Activated T-helper 2 cell treated with anti-CD3 and anti-CD28 coated beads, Interferon-gamma antibody, Interleukin-2, Interleukin-4, amounts not matched to agents 10 μg/mL and 5 μg/mL and 100 μg/mL, durations not matched to agents 14 hours and 24 hours and 36 hours (primary cell): ENCODE results near the gene CRACR2A. TPM values are rescaled to one million over a fixed set of nuclear protein-coding genes. Genes with fewer than 3 reads are reported as not detected.
A peak's percentile ranks its signal among the peaks of the same experiment; 100 is the strongest.

Experiments used
- DNase-seq: peaks from one replicate; pipeline ENCODE4 v3.0.0; 2021; ENCODE audit warnings: low spot score
- H3K27ac Mint-ChIP-seq: one replicate; pipeline ENCODE4 v1.8.0; 2021; ENCODE audit warnings: mixed read lengths
- H3K27me3 Mint-ChIP-seq: one replicate; pipeline ENCODE4 v1.8.0; 2021; ENCODE audit warnings: low read depth, mixed read lengths
- H3K36me3 Mint-ChIP-seq: one replicate; pipeline ENCODE4 v1.8.0; 2021; ENCODE audit warnings: low read depth, mixed read lengths
- H3K4me1 Mint-ChIP-seq: one replicate; pipeline ENCODE4 v1.8.0; 2021; ENCODE audit warnings: low read depth, mixed read lengths
- H3K4me3 Mint-ChIP-seq: one replicate; pipeline ENCODE4 v1.8.0; 2021; ENCODE audit warnings: low read depth, mild to moderate bottlenecking, moderate library complexity, mixed read lengths
- H3K9me3 Mint-ChIP-seq: one replicate; pipeline ENCODE4 v1.8.0; 2021; ENCODE audit warnings: mixed read lengths
- intact Hi-C: fragments of 100-400 bp; cut with micrococcal nuclease; formaldehyde crosslinking; loops from one replicate; pipeline ENCODE4 v1.15.1; 2023
- total RNA-seq: library from RNA; stranded (reverse); gene quantifications from 2 replicates; pipeline ENCODE4 v1.2.3, GENCODE V29; 2022

The CRACR2A gene
- total RNA-seq, 1 donor from 2014 or later, result 24.6 TPM

DNA sequence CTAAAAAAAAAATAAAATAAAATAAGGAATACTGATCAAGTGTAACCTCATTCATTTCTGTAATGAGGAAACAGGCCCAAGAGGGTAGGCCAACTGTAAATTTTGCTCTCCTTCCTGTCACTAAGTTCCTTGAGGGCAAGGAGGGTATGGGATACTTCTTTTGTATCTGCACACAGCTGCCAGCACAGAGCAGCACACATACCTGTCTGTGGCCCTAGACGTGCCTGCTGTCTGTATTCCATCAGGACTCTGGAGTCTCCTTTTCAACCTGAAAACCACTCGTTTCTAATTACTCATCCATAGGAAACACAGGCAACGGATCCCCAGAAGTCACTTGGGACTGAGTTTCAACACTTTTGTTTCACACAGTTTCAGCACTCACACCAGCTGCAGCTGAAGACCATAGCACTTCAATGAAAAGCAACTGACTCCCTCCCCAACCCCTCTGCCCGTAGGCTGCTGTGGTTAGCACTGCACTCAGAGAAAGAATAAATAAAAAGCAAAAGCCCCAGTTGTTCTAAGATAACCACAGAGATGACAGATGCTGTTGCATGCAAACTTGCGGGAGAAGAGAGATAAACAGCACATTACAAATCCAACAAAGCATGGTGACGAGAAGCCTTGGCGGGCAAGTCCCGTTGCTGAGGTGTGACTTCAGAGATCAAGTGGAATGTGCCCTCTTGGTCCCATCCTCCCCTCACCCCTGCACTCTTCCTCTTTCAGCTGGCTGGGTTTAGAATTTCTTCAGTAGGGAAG lies 24.9 kb downstream of the CRACR2A start:
- peak overlapping the region; percentile 71 for H3K4me3 Mint-ChIP-seq
- no peaks in the 10 kb centered on the region for H3K27me3 Mint-ChIP-seq
- DNase-seq, result peak; percentile 49
- H3K36me3 Mint-ChIP-seq, result peaks cover 71% of the 10 kb centered on the region
- peaks cover 15% of the 10 kb centered on the region for H3K9me3 Mint-ChIP-seq
- peak overlapping the region; percentile 83 for H3K27ac Mint-ChIP-seq
- H3K4me1 Mint-ChIP-seq, result peaks cover 33% of the 10 kb centered on the region
- intact Hi-C loops, result loop anchor here (1.0 kb wide), 2 partner anchors 16 to 24 kb away; no protein-coding TSS in a partner anchor

DNA sequence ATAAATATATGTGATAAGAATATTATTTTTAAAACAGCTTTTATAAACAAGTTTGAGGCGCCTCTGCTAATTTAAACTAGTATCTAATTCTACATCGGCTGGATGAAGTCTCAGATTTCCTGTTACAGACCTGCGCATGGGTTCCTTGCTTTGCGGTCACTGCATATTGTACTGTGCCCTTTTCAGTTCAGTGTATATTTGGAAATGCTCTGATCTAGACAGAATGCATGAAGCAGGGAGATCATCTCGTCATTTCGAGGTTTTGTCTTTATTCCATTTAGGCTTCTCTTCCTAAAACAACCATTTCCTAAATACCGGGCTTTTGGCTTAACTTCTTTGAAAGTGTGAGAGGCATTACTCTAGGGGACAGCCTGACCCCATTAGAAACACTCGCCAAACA lies 25.6 kb downstream of the CRACR2A start:
- intact Hi-C loops, result no loop called here
- peaks cover 22% of the 10 kb centered on the region for H3K9me3 Mint-ChIP-seq
- peaks cover 77% of the 10 kb centered on the region for H3K36me3 Mint-ChIP-seq
- H3K27ac Mint-ChIP-seq, result no peak overlapping the region
- no peak for DNase-seq
- peaks cover 33% of the 10 kb centered on the region for H3K4me1 Mint-ChIP-seq
- no peak overlapping the region for H3K4me3 Mint-ChIP-seq
- no peaks in the 10 kb centered on the region for H3K27me3 Mint-ChIP-seq

DNA sequence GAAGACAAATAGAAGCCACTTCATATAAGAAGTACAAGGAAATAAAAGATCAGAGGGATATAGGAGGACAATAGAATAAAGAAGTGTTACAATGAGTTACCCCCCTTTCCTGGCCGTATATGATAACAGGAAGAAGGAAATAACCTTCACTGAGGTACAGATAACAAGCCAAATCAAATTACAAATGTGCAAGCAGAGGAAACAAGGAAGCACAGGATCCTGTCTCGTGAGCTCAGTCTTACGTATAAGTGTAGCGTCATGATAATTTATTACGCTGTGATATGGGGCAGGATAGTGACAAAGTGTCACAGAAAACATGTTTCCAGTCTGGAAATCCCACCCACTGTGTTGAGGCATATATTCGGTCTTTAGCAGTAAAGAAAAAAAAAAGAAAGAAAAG lies 26.5 kb downstream of the CRACR2A start:
- H3K27ac Mint-ChIP-seq, result no peak overlapping the region
- peaks cover 77% of the 10 kb centered on the region for H3K36me3 Mint-ChIP-seq
- H3K4me1 Mint-ChIP-seq, result peaks cover 33% of the 10 kb centered on the region
- no peaks in the 10 kb centered on the region for H3K27me3 Mint-ChIP-seq
- H3K4me3 Mint-ChIP-seq, result no peak overlapping the region
- intact Hi-C loops, result no loop called here
- H3K9me3 Mint-ChIP-seq, result peaks cover 31% of the 10 kb centered on the region
- DNase-seq, result no peak

DNA sequence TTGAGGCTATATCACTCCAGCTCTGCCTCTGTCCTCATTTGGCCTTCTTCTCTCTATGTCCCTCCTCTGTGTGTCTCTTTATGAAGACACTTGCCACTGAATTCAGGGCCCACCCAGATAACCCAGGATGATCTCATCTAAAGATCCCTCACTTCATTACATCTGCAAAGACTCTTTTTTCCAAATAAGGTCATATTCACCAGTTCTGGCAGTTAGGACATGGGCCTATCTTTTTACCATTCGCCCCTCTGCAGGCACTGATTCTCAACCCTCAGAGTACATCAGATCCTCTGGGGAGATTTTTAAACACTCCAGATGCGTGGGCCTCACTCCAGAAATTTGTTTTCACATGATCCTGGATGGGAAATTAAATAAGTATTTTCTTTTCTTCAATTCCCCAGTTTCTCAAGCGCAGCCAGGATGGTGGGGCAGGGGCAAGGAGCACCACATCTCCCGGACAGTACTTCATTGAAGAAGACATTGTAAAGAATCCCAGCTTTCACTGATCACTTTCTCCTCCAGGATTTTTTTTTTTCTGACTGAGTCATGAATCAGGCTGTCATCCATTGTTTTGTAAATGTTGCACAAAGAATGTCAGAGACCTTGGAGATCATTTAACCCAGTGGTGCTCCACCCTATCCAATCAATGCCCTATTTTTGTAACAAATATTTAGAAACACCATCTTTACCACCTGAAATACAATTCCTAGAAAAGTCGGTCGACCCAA lies 27.4 kb downstream of the CRACR2A start:
- Mint-ChIP-seq H3K27ac (no peak overlapping the region), H3K36me3 (peaks cover 81% of the 10 kb centered on the region)
- intact Hi-C loops, result no loop called here

DNA sequence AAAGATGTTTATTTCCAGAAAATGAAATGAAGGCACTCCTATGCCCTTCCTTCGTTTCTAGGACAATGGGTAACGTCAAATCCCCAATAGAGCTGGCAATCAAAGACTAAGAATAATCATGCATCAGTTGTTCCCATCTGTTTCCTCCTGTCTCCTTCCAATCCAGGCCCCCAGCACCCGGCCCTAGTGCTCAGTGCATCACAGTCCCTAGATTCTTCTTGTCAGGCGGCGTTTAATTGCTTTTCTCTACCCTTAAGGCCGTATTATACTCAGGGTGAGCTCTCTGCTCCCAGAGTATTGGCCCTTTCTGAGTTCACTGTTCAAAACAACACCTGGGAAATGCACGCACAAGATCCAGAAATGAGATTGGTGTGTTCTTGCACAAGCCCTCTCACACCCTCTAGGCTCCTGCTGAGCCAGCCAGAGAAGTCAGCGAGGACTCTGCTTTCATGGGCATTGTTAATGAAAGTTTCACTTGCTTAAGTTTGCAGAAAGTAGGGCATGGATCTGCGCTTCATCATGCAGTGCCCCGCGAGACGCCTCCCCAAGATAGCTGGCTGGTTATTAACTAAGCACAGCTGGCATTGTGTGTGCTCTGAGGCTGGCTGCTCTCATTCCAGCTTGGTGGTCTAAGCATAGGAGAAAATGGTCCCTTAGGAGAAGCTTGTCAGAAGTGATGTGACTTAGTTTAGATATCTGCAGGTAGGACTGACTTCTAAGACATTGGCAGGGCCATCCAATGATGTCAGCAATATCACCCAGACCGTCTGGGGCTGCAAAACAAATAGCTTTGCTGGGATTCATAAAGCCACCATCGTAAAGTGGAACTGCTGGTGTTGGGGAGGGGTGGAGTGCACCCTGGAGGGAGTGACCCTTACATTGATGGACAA lies 28.7 kb downstream of the CRACR2A start:
- H3K27me3 Mint-ChIP-seq, result no peaks in the 10 kb centered on the region
- no peak overlapping the region for H3K27ac Mint-ChIP-seq
- intact Hi-C loops, result no loop called here
- H3K9me3 Mint-ChIP-seq, result peaks cover 40% of the 10 kb centered on the region
- H3K4me3 Mint-ChIP-seq, result no peak overlapping the region
- no peak for DNase-seq
- H3K4me1 Mint-ChIP-seq, result peaks cover 24% of the 10 kb centered on the region
- H3K36me3 Mint-ChIP-seq, result peaks cover 75% of the 10 kb centered on the region

More for the DNA sequence above, 27.4 kb downstream of the CRACR2A start:
- Mint-ChIP-seq H3K4me1 (peaks cover 33% of the 10 kb centered on the region), H3K9me3 (peaks cover 40% of the 10 kb centered on the region), H3K27me3 (no peaks in the 10 kb centered on the region), H3K4me3 (no peak overlapping the region)
- DNase-seq, result no peak

DNA sequence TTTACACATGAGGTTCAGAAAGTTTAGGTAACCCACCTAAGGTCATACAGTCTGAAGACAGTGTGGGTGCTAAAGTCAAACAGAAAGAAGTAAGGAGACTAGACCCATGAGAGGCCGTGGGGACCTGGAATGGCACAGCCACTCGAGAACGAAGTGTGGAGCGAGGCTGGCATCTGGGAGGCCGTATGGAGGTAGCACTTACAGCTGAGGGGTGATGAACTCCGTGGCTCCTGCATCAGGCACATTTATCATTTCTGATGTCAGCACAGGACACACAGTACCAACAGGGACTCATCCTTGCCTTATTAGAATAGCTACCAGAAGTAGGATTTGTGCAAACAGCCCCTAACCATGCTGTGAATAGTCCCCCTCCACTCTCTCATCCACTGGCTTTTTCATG lies 30.5 kb downstream of the CRACR2A start:
- Mint-ChIP-seq H3K9me3 (peaks cover 40% of the 10 kb centered on the region), H3K4me3 (no peak overlapping the region), H3K36me3 (peaks cover 82% of the 10 kb centered on the region), H3K27ac (no peak overlapping the region), H3K4me1 (peaks cover 9% of the 10 kb centered on the region), H3K27me3 (no peaks in the 10 kb centered on the region)
- intact Hi-C loops, result no loop called here
- no peak for DNase-seq

DNA sequence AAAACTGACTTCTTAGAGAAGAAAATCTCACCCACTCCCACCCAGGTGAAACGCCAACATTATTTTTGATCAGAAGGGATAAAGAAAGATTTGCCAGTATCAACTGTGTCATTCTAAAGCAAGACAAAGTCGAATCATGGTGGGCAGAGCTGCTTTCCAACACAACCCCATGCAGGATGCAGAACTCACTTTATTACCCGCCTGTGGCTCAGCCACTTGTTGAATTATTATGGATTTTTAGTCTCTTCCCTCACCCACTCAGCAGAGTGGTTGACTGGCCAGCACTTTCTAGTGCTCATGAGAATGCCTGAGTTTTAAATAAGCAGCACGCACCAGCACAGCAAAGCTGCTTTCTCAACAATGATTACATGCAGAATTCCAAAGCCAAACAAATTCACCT lies 32.1 kb downstream of the CRACR2A start:
- Mint-ChIP-seq H3K9me3 (peaks cover 40% of the 10 kb centered on the region), H3K4me3 (no peak overlapping the region), H3K4me1 (peaks cover 3% of the 10 kb centered on the region), H3K27me3 (no peaks in the 10 kb centered on the region), H3K36me3 (peaks cover 81% of the 10 kb centered on the region), H3K27ac (no peak overlapping the region)
- intact Hi-C loops, result no loop called here
- no peak for DNase-seq

DNA sequence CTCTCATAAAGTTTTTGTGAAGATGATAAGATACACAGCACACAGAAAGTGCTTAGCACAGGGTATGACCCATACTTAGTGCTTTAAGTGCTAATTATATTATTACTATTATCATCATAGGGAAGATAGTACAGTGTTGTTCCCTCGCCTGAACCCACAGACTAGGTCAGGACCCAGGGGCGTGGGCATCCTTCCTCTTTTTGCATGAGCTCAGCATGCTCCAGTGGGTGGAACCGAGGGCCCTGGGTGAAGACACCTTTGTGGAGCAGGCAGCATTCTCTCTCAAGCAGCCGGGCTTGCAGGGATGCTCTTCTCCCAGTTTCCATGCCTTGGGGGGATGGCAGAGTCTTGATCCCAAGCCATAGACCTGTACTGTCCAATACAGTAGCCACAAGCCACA lies 34.8 kb downstream of the CRACR2A start:
- H3K9me3 Mint-ChIP-seq, result peaks cover 26% of the 10 kb centered on the region
- H3K36me3 Mint-ChIP-seq, result peaks cover 57% of the 10 kb centered on the region
- no peak overlapping the region for H3K27ac Mint-ChIP-seq
- DNase-seq, result no peak
- H3K4me1 Mint-ChIP-seq, result peaks cover 3% of the 10 kb centered on the region
- H3K4me3 Mint-ChIP-seq, result no peak overlapping the region
- intact Hi-C loops, result no loop called here
- no peaks in the 10 kb centered on the region for H3K27me3 Mint-ChIP-seq

DNA sequence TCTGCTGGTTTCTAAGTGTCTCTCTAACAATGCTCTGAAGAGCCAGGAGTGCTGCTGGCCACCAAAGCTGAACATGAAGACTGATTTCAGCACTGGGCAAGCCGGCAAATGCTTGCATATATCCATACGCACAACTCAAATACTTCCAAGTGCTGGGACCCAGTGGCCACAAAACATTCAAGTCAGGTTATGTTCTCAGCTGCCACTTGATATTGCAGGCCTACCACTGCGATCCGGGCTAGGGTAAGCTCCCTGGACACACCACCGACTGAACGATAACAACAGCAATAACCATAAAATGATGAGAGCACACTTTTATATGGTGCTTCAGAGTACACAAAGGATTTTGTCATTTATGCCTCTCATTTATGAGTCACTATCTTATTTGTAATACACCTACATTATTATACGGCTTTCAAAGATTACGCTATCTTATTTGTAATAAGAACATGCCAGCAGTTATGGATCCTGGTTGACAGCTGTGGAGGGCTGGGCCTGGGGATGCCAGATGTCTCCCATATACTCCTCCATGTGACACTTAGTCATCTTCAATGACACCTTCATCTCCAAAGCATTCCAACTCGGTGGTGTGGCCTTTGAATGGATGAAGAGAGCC lies 35.5 kb downstream of the CRACR2A start:
- peaks cover 54% of the 10 kb centered on the region for H3K36me3 Mint-ChIP-seq
- H3K9me3 Mint-ChIP-seq, result peaks cover 19% of the 10 kb centered on the region
- no peak overlapping the region for H3K4me3 Mint-ChIP-seq
- no peak overlapping the region for H3K27ac Mint-ChIP-seq
- DNase-seq, result no peak
- intact Hi-C loops, result no loop called here
- H3K4me1 Mint-ChIP-seq, result peaks cover 3% of the 10 kb centered on the region
- no peaks in the 10 kb centered on the region for H3K27me3 Mint-ChIP-seq

DNA sequence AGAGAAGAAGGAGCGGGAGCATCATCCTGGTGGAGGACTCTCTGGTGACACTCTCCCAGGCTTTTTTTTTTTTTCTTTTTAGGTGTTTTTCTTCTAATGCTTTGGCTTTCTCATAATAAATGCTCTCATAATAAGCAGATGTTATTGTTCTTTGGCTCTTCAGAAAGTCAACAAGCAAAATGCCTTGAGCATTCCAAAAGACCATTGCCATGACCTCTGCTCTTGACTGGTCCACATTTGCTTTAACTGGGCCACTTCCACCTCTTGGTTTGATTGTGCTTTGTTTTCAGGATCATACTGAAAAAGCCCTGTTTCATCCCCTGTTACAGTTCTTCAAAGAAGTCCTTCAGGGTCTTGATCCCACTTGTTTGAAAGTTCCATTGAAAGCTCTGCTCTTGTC lies 36.9 kb downstream of the CRACR2A start:
- H3K27me3 Mint-ChIP-seq, result no peaks in the 10 kb centered on the region
- intact Hi-C loops, result no loop called here
- H3K4me1 Mint-ChIP-seq, result peaks cover 3% of the 10 kb centered on the region
- DNase-seq, result no peak
- no peak overlapping the region for H3K4me3 Mint-ChIP-seq
- no peak overlapping the region for H3K27ac Mint-ChIP-seq
- H3K36me3 Mint-ChIP-seq, result peaks cover 52% of the 10 kb centered on the region
- H3K9me3 Mint-ChIP-seq, result peaks cover 5% of the 10 kb centered on the region

DNA sequence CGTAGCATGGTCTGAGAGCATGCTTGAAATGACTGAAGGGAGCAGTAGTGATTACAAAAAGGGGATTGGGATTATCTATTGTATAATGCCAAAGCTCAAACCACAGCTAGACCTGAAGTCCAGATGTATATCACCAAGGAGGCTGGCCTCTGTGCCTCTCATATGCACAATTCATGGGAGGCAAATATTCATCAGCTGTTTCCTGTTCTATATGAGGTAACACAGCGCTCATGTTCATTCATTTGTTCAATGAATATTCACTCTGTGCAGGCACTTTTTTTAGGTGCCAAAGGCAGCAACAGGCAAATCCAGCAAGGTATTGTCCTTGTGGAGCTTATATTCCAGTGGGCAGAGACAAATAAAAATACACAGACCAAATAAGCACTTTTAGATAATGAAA lies 39.0 kb downstream of the CRACR2A start:
- Mint-ChIP-seq H3K9me3 (no peaks in the 10 kb centered on the region), H3K36me3 (peaks cover 40% of the 10 kb centered on the region), H3K4me1 (peaks cover 3% of the 10 kb centered on the region), H3K27ac (no peak overlapping the region), H3K27me3 (no peaks in the 10 kb centered on the region), H3K4me3 (no peak overlapping the region)
- intact Hi-C loops, result no loop called here
- DNase-seq, result no peak

DNA sequence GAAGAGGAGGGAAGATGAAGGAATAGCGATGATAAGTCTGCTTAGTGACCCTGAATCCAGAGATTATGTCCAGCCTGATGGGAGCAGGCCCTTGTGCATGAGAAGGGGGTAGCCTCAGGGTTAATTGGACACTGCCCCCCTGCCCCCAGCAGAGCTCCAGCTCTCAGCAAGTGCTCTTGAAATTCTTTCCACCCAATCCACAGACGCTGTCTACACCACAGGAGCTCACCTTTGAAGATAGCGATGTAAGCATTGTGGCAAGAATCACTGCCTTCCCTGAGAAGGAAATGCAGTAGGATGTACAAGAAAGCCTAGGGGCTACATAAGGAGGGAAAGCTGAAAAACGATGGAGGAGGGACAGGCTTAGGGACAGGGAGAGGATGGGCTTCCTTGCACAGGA lies 39.4 kb downstream of the CRACR2A start:
- H3K4me1 Mint-ChIP-seq, result peaks cover 3% of the 10 kb centered on the region
- no peak overlapping the region for H3K4me3 Mint-ChIP-seq
- intact Hi-C loops, result no loop called here
- no peaks in the 10 kb centered on the region for H3K9me3 Mint-ChIP-seq
- H3K27me3 Mint-ChIP-seq, result no peaks in the 10 kb centered on the region
- no peak overlapping the region for H3K27ac Mint-ChIP-seq
- DNase-seq, result no peak
- H3K36me3 Mint-ChIP-seq, result peaks cover 38% of the 10 kb centered on the region
